NCI-H2107 (cell line): ENCODE results near the gene SIAH2.
A peak's percentile ranks its signal among the peaks of the same experiment; 100 is the strongest.

Experiments used
- DNase-seq: peaks from one replicate; lab custom pipeline; 2025; lab: John Stamatoyannopoulos, UW

The SIAH2 gene

DNA sequence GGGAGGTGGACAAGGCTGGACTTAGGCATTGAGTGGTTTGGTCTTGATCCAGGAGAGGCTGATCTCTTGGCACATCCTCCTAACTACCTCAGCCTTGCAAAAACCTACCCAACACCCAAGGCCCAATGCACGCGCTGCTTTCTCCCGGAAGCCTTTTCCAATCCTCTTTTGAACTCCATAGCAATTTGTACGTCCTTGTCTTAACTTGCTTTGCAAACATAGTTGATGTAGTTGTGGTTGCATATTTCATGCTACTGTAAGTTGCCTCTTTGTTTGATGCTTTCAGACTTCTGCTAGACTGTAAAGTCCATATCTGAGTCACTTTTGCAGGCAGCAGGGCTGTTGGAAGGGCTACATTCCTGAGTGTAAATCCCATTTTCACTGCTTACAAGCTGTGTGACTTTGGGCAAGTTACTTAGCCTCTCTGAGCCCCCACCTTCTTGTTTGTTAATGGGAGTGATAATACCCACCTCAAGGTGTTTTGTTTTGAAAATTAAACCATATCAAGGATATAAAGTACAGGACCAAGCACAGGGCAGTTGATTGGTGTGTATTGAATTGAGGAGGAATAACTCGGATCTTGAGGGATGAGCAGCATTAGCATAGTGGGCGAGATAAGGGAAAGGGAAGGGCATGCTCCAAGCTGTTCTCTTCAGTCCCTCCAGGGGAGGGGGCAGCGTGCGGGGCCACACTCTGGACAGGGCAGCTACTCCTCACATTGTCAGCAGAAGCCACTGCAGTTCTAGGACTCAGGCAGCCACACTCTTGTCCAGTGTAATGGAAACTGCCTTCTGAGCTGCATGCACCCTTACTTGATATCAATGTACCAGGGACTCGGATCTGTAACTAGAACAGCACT, 28.8 kb downstream of the SIAH2 start:
- no peak for DNase-seq

DNA sequence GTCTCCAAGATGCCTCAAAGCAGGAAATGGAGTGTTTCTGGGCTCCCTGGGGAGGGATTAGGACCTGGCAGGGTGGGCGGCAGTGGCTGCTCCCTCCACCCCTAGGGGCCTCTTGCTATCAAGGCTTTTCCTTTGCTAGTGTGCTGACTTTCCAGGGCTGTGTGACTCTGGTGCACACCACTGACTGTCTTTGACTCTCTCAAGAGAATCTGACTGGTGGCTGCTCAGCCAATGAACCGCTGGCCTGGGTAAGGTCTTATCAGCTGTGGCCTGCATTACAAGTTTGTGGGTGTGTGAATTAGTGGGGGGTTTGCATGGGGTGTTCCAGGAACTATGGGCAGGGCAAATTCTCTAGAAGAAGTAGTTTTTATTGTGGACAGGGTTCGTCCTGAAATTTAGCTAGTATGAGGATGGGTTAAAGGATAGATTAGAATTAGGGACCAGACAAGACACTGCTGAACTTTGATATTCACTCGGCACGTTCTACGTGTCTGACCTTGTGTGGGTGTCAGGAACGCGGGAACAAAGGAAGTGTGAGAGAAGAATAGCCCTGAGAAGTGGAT, 29.5 kb downstream of the SIAH2 start:
- DNase-seq, result no peak

DNA sequence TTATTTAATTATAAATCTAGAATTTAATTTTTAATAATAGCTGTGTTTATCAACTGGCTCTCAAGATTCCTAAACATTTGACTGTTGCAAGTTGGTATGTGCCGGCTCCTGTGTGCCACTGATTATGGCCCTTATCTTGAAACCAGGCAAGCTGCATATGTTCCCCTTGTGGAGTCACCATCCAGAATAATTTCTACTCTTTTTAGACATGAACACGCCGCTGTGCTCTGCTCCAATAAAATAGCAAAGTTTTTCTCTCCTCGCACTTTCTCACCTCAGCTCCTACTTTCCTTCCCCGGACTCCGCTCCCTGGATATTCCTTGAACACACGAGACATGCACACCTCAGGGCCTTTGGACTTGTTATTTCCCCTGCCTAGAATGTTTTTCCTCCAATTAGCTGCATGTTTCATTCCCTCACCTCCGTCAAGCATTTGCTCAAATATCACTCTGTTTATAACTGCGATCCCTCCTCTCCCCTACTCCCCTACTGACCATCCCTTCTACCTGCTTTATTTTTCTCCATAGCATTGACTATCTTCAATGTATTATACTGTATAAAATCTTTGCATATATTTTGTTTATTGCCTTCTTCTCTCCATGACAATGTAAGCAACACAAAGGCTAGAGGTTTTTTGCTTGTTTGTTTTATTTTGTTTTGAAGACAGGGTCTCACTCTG, 33.1 kb downstream of the SIAH2 start:
- no peak for DNase-seq

DNA sequence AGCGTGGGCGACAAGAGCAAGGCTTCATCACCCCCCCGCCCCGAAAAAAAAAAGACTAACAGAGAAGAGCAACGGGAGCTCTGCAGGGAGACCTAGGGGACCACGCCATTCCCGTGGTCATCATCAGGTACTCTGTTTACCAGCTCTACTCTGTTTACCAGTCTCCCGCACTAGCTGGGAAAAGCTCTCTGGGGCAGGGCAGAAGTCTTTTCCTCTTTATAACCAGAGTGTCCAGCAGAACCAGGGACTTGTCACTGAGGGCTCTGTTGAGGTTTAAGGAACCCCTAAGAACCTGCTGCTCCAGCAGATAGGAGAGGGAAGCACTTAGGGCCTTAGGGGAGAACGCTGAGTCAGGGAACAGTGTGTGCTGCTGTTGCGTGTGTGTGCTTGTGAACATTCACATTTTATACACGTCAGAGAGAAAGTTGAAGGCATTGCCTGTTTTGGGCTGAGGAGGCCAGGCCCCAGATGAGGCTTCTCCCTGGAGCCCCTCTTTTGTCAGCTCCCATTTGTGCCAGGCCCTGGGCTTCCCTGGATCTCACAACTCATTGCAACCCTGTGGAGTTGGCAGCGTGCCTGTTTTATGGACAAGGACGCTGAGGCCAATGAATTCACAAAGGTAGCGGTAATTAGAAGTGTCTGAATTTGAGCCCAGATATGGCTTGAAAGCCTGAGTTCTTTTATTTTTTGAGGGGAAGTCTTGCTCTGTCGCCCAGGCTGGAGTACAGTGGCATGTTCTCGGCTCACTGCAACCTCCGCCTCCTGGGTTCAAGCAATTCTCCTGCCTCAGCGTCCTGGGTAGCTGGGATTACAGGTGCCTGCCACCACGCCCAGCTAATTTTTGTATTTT, 35.1 kb downstream of the SIAH2 start:
- DNase-seq, result no peak

DNA sequence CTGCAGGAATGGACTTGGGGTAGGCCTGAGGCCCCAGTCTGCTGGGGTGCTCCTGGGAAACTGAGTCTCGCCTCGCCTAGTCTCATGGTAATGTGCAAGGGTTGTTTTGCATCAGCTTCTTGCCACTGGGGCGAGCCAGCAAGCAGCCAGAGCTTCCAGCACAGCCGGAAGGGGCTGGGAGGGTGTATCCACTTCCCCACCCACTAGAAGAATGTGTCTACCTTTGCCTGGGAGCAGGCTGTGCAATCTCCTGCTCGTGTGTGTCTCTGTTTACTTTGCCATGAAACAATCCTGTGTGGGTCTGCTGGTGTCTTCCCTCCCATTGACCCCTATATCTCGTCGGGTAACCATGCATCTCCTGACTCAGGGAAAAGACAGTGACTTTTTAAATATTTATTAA, 37.4 kb downstream of the SIAH2 start:
- no peak for DNase-seq

DNA sequence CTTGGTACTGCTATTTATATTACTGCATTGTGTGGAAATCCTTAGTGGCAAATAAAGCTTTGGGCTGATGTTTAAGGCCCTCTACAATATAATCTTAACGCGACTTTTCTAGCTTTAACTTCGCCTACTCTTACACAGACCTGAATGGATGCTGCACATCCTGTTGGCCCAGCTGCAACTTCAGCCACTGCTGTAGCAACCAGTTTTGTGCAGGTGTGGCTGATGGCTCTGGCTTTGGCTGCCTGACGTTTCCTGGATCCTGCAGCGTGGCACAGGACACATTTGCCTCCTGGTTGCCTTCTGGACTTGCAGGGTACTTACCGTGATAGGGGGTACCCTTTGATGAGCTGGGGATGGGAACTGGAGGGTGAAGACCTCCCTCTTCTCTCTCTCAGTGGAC, 39.0 kb downstream of the SIAH2 start:
- DNase-seq, result no peak

DNA sequence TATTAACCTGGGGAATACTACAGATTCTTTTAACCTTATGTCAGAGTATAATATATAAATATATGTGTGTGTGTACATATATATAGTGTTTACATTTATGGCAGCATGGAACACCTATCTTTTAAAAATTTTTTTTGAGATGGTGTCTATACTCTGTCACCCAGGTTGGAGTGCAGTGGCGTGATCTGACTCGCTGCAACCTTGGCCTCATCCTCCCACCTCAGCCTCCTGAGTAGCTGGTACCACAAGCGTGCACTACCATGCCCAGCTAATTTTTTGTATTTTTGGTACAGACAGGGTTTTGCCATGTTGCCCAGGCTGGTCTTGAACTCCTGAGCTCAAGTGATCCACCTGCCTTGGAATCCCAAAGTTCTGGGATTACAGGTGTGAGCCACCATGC, 40.7 kb downstream of the SIAH2 start:
- no peak for DNase-seq

DNA sequence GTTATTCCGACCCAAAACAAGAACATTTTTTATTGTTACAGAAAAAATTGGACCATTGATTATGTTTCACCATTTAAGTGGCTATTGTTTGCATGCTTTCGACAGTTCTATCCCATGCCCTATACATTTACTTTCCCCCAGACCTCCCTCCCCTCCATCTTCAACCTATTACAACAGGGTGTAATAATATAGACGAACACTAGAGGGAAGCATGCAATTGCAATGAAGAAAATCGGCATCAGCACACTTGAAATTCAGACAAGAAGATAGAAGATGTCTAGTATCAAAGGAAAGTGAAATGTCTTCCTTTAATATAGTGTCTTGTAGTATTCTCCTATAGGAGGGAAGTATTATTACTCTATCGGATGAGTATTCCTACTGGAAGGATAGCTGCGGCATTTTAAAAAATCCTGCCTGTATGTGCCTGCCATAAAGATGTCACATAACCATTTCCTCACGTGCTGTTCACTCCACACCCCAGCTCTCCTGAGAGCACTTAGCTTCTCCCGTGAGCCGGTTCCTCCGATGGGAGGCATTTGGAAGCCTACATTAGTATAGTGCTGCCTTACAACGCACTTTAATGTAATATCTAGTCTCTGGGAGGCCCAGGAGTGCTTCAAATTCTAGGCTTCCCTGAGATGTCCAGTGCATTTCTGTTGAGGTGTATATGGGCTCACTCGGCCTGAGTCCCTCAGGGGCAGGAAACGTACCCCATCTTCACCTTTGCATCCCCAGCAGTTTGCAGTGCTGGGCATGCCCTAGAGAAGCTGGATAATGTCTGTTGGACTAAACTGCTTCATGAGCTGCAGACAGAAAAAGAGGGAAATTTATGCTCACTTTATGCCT, 41.5 kb downstream of the SIAH2 start:
- peak; percentile 30 for DNase-seq

DNA sequence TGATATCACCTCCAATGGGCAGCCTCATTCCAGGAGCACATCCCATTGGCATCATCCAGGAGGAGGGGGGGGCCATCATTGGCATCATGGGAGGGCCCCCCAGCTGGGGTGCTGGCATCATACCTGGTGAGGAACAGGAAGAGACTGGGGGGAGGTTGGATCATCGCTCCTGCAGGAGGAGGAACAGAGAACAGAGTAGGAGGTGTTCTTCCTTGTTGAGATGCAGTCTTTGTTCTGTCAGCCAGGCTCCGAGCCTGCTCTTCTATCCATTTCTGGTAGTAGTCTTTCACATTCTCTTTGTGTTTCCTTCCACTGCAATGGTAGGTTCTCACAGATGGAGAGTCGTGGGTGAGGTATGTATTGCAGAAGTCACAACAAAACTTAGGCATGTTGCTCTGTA, 42.5 kb downstream of the SIAH2 start:
- no peak for DNase-seq

DNA sequence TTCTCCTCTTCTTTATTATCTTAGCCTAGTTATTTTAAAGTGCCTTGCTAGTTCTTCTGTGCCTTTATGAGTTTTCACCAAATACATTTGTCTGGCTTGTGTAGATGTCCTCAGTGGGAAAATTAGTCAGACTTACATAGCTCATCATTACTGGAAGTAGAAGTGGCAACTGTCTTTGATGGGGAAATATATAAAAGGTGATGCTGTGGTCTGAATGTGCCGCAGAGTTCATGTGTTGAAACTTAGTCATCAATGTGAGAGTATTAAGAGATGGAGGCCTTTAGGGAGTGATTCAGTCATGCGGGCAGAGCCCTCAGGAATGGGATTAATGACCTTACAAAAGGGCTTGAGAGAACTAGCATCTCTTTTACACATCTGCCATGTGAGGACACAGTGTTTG, 52.9 kb downstream of the SIAH2 start:
- no peak for DNase-seq

DNA sequence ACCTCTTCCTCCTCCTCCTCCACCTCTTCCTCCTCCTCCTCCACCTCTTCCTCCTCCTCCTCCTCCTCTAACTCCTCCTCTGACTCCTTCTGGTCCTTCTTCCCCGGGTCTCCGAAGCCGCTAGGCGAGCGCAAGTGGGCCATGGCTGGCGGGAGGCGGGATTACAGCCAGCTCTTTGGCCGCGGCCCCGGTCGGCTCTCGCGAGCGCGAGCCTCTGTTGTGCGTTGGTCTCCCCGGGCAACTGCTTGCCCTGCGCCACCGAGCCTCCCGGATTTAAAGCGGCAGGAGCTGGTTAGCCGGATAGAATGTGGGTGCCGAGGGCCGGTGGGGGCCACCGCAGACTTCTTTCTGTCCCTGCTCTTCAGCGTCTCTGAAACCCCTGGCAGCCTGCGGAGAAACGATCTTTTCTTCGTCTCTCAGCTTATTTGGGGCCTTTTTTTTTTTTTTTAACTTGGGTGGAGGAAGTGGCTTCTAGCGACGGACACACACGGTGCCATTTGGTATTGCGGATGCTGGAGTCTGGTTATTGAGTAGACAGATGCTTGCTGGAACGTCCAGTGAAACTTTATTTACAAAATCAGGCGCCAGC, 59.1 kb downstream of the SIAH2 start, which contains the start of gene ERICH6:
Gene ERICH6 (minus strand): TSS at position 165 of the 589 bp plus-strand sequence. CDS start 22 bp downstream, at position 143.
- DNase-seq, result peak; percentile 84

DNA sequence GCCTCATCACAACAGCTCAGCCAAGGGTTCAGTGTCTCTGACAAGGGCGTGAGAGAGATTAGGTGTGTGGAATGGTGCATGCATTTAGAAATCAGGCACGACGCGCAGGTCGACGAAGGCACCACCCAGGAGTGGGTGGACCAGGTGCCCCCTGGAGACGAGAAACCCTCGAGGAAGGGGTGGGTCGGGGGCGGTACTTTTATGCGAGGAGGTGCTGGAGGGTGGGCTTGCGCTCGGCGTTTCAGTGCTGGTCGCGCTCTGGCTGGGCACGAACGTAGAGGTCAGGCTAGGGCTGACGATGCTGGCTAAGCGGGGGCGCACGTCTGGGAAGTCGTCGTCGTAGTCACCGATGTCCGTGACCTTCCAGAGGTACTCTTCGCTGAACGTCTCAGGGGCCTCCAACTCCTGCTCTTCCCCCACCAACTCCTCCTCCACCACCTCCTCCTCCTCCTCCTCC, 59.6 kb downstream of the SIAH2 start:
- no peak for DNase-seq

DNA sequence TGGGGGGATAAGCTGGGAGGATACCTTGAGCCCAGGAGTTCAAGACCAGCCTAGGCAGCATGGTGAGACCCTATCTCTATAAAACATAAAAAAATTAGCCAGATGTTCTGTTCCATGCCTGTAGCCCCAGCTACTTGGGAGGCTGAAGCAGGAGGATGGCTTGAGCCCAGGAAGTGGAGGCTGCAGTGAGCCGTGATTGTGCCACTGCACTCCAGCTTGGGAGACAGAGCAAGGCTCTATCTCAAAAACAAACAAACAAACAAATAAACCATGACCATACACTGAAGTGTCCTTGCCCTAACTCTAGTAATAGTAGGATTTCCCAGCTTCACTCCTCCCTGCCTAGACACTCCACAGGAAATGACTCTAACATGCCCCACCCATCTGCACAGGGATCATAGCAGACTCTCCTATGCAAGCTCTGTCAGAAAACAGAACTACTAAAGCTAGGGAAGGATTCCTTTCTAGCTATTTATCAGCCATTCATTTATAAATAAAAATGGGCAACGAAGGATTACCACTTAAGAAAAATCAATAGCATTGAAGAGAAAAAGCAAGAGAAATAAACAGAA, 63.8 kb downstream of the SIAH2 start:
- no peak for DNase-seq

DNA sequence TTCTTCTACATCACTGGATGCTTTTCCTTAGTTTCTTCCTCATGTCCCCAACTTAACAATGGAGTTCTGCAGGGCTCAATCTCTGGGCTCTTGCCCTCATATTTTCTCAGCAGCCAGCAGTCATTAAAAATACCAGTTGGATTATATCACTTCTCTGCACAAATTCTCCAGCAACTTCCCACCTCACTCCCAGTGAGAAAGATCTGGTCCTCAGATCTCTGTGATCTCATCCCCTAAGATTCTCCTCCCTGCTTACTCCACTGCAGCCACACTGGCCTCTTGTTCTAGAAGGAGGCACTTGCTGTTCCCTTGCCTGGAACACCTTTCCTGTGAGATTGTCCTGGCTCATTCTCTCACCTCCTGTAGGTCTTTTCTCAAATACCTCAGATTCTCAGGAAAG, 65.3 kb downstream of the SIAH2 start:
- no peak for DNase-seq

DNA sequence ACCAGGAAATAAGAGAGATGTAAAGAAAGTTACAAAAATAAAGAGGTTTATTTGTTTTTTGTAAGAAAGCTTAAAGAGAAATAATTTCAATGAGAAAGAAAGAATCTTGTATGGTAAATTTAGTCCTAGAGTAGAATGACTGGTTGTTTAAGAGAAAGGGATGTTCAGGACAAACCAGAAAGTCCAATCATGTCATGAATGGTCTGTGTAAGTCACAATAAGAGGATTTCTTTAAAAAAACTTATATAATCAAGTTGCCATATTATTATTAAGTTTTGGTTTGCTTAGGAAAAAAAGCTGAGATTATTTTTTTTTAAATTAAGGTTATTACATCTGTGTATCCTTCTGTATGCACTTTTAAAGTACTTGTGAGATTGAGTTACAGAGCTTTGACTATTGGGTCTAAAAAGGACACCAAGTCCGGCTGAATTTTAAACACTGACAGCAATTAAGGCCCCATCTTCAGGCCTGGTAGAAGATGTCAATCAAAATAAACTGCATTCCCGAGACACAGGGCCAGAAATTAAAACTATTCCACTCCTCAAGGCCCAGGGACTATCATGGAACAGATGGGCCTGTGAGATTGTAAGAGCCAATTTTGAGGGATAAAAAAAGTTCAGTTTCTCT, 71.4 kb downstream of the SIAH2 start:
- no peak for DNase-seq
